ENCODE results near the gene KRTAP9-4.

The KRTAP9-4 gene

DNA sequence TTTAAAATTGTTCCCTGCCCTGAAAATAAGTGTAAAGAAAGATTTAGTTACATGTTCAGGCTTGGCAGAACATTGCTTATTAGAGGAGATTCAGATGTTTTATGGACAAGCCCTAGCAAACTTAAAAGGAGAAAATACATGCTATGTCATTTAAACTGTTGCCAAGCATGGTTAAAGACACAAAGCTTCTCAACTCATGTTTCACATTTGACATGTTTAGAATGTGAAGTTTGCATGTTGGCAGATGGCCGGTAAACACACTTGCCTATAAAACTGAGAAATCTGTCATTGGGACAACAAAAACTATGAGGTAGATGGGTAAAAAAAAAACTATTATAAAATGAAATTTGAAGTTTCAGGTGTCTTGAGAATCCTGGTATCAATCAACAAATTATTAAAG, 47.4 kb downstream of the KRTAP9-4 start:
- DNase-seq (ENCODE audit: low read depth) = no peak
- no peak overlapping the region for H3K4me3 ChIP-seq (ENCODE audit: low read length)
- TF ChIP-seq CTCF (IDR thresholded peaks at IDR 0.05; ENCODE audit: insufficient read depth, low read depth, low read length, missing control alignments) = no peak

DNA sequence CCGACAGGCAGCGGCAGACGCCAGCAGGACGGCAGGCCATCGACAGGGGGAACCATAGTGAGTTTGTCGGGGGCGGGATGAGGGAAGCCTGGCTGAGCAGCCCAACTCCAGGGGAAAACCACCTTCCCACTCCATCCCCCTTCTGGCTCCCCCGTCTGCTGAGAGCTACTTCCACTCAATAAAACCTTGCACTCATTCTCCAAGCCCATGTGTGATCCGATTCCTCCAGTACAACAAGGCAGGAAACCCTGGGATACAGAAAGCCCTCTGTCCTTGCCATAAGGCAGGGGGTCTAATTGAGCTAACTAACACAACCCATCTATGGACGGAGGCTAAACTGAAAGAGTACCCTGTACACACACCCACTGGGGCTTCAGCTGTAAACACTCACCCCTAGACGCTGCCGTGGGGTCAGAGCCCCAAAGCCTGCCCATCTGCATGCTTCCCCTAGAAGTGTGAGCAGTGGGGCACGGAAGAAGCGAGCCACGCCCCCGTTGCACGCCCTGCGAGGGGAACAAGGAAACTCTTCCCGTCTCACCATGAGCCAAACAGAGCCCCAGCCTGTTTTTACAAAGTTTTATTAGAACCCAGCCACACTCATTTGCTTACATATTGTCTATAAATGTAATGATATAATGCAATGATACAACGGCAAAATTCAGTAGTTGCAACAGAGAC, 49.1 kb downstream of the KRTAP9-4 start:
- no peak for TF ChIP-seq CTCF (IDR thresholded peaks at IDR 0.05; ENCODE audit: insufficient read depth, low read depth, low read length, missing control alignments)
- DNase-seq (ENCODE audit: low read depth) = no peak
- H3K4me3 ChIP-seq (ENCODE audit: low read length) = no peak overlapping the region
